NT2/D1 (cell line): ENCODE results near the gene WNT8B.

ENCODE experiments used
- SUZ12 ChIP-seq: IDR thresholded peaks from 2 replicates; pipeline ENCODE4 v1.6.1; 2011; ENCODE audit not compliant: insufficient read length, insufficient read depth; ENCODE audit errors: extremely low read depth
- YY1 ChIP-seq: IDR thresholded peaks from 2 replicates; pipeline ENCODE4 v1.6.1; 2011; ENCODE audit not compliant: insufficient read length, insufficient read depth
- ZNF274 ChIP-seq: IDR thresholded peaks from 2 replicates; pipeline ENCODE4 v1.6.1; 2011; ENCODE audit warnings: mild to moderate bottlenecking, low read depth, low read length

DNA sequence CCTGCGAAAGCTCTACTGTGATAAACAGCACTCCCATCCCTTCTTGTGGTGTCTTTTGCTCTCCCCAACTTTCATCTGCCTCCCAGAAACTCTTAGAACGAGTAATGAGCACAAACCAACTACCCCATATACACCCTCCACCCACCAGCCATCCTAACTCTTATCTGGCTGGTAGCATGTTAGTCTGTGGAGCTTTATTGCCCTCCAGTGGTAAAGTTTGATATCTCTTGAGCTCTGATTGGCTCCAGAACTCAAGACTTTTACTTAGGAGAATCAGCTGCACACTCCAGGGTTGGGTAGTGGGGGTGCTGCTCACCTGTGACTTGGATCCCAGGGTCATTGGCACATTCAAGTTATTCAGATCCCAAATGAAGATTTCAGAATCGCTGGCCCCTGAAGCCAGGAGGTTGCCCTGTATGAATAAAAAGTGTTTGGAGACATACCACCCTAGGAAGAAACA is 45.9 kb downstream of the WNT8B start:
- no peak for TF ChIP-seq ZNF274
- no peak for TF ChIP-seq YY1
- no peak for TF ChIP-seq SUZ12
